Stimulated activated naive B cell treated with anti-CD40 and anti-IgM and Interleukin-4, amounts not matched to agents 10 μg/mL and 1 μg/mL and 100 μg/mL, for 72 hours (primary cell): ENCODE results near the gene CORIN.
"Not testable (repeated sequence)": the region's sequence is repeated elsewhere in the genome, so short reads cannot be mapped to it uniquely, and the experiment has no call there.

Experiments used
- ATAC-seq, 2 donors: fragments of 150-1000 bp; cut with Tn5 transposase; replicated peaks; 2 replicates each; pipeline ENCODE4 v1.10.0; 2021; ENCODE audit warnings: moderate library complexity in 1 of 2
- DNase-seq: peaks from one replicate; pipeline ENCODE4 v3.0.0; 2021
- H3K27ac Mint-ChIP-seq: one replicate; pipeline ENCODE4 v1.8.0; 2022; ENCODE audit warnings: mild to moderate bottlenecking, mixed read lengths
- H3K27me3 Mint-ChIP-seq, 2 donors: one replicate each; pipeline ENCODE4 v1.8.0; 2022; ENCODE audit warnings: mixed read lengths in 2 of 2
- H3K36me3 Mint-ChIP-seq, 2 donors: one replicate each; pipeline ENCODE4 v1.8.0; 2022; ENCODE audit warnings: mixed read lengths in 2 of 2, mild to moderate bottlenecking in 1 of 2
- H3K4me1 Mint-ChIP-seq, 2 donors: one replicate each; pipeline ENCODE4 v1.8.0; 2022; ENCODE audit warnings: mixed read lengths in 2 of 2, mild to moderate bottlenecking in 1 of 2
- H3K4me3 Mint-ChIP-seq, 2 donors: one replicate each; pipeline ENCODE4 v1.8.0; 2022; ENCODE audit warnings: mild to moderate bottlenecking in 2 of 2, mixed read lengths in 2 of 2, moderate library complexity in 1 of 2
- H3K9me3 Mint-ChIP-seq, 2 donors: one replicate each; pipeline ENCODE4 v1.8.0; 2022; ENCODE audit warnings: mixed read lengths in 2 of 2, mild to moderate bottlenecking in 1 of 2

CORIN gene

DNA sequence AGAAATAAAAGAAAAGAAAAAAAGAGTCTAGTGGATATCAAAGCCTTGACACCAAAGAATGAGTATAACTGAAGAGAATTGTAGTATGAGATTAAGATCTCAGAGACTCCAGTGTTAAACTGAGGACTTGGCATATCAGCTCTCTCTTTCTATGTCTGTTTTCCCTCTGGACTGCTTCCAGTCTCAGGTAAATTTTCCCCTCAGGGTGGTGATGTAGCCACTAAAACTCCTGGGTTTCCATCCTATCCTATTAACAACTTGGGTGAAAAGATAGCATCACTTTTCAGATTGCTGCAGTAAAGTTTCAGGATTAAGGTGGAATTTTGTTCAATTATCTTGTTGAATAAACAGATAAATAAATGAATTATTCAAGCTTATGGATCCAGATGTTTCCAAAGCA lies 267.1 kb downstream of the CORIN start:
- H3K36me3 Mint-ChIP-seq = peaks cover 29 to 59% of the 10 kb centered on the region in 2 donors

DNA sequence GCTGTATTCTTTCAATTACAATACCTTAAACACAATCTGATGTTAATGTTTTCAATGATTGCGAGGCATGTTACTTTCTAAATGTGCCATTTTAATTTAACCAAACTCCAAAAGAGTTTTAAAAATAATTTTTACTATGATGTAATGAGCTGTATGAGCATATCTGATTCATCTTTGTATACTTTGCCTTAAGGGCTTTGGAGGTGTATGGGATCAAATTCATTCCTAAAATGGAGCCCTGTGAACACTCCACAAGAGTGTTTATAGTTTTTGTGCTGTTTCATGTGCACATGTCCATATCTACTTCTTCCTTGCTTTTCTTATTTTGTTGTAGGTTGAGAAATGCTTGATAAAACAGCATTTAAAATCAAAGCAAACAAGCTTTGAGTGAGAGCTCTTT lies 270.4 kb downstream of the CORIN start:
- ATAC-seq (no peak), DNase-seq (no peak)

More for the DNA sequence above, 267.1 kb downstream of the CORIN start:
- no peak for DNase-seq
- Mint-ChIP-seq H3K4me3 (no peak overlapping the region), H3K27me3 (no peaks in the 10 kb centered on the region), H3K9me3 (no peaks in the 10 kb centered on the region), H3K4me1 (peaks cover 7 to 10% of the 10 kb centered on the region in 2 donors), H3K27ac (no peak overlapping the region)
- no peak for ATAC-seq

DNA sequence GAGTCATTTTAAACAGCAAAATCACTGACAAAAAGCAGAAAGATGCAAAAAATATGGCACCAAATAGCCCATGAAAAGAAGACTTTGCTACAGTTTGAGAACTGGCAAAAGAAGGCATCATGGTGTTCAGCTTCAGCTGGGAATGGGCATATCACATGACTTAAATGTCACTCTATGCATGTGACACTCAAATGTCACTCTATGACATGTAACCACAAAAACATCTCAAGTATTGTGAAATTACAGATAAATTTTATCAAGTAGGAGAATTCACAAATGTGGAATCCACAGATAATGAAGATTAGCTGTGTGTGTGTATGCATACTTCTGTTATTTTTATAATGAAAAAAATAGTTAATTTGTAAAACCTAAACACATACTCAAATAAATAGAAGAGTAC lies 270.9 kb downstream of the CORIN start:
- DNase-seq = no peak
- peaks cover 0 to 6% of the 10 kb centered on the region in 2 donors for H3K9me3 Mint-ChIP-seq
- H3K4me3 Mint-ChIP-seq = no peak overlapping the region
- H3K36me3 Mint-ChIP-seq = peaks cover 29 to 48% of the 10 kb centered on the region in 2 donors
- no peak overlapping the region for H3K27ac Mint-ChIP-seq
- ATAC-seq = no peak
- peaks cover 6 to 19% of the 10 kb centered on the region in 2 donors for H3K4me1 Mint-ChIP-seq
- H3K27me3 Mint-ChIP-seq = no peaks in the 10 kb centered on the region

More for the DNA sequence above, 270.4 kb downstream of the CORIN start:
- no peak overlapping the region for H3K27ac Mint-ChIP-seq
- H3K27me3 Mint-ChIP-seq = no peaks in the 10 kb centered on the region
- H3K36me3 Mint-ChIP-seq = peaks cover 34 to 53% of the 10 kb centered on the region in 2 donors
- peaks cover 7 to 23% of the 10 kb centered on the region in 2 donors for H3K4me1 Mint-ChIP-seq
- no peak overlapping the region for H3K4me3 Mint-ChIP-seq
- peaks cover 0 to 6% of the 10 kb centered on the region in 2 donors for H3K9me3 Mint-ChIP-seq

DNA sequence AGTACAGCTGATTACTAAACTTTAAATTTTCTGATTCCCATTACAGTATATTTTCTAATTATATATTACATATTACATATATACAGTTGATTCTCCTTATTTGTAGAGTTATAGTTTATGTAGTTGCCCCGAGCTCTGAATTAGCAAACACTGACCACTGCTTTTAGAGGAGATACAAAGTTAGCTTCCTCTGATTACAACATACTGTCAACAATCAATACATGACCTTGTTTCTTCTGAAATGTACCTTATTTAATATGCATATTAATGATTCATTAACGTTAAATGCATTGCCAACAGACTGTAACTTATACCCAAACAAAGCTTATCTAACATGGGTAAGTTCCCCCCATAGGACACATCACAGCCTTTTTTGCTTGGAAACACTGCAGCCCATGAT lies 271.3 kb downstream of the CORIN start:
- no peak overlapping the region for H3K27ac Mint-ChIP-seq
- H3K4me3 Mint-ChIP-seq = no peak overlapping the region
- H3K4me1 Mint-ChIP-seq = peaks cover 4 to 19% of the 10 kb centered on the region in 2 donors
- no peak for ATAC-seq
- H3K9me3 Mint-ChIP-seq = peaks cover 0 to 6% of the 10 kb centered on the region in 2 donors
- peaks cover 31 to 44% of the 10 kb centered on the region in 2 donors for H3K36me3 Mint-ChIP-seq
- no peaks in the 10 kb centered on the region for H3K27me3 Mint-ChIP-seq
- DNase-seq = no peak

DNA sequence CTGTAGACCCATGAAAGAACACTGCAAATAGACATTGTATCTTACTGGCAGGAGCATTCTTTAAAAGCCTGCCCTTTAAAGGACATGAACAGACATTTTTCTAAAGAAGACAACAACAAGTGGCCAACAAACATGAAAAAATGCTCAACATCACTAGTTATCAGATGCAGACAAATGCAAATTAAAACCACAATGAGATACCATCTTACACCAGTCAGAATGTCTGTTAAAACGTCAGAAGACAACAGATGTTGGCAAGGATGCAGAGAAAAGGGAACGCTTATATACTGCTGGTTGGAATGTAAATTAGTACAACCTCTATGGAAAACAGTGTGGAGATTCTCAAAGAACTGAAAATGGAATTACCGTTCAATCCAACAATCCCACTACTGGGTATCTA lies 275.6 kb downstream of the CORIN start:
- H3K4me1 Mint-ChIP-seq = peaks cover 0 to 19% of the 10 kb centered on the region in 2 donors
- peaks cover 0 to 6% of the 10 kb centered on the region in 2 donors for H3K9me3 Mint-ChIP-seq
- ATAC-seq (no peak), DNase-seq (no peak)
- H3K27me3 Mint-ChIP-seq = no peaks in the 10 kb centered on the region
- H3K27ac Mint-ChIP-seq = peak overlapping the region; percentile 14
- H3K36me3 Mint-ChIP-seq = peaks cover 27 to 43% of the 10 kb centered on the region in 2 donors
- no peak overlapping the region for H3K4me3 Mint-ChIP-seq

DNA sequence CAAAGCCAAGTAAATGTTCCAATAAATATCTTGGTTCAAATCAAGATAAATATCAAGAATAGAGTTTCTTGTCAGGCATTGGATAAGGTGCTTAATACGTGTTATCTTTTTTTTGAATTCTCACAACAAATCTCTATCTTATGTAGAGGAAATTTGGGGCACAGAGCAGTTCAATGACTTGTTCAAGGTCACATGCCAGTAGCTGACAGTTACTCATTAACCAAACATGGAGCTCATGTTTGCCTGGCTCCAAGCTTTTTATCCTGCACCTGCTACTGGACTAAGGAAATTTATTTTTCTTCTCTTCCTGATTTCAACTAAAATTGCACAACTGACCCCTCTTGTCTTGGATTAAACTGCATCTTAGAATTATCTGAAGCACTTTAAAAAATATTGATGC lies 276.5 kb downstream of the CORIN start:
- Mint-ChIP-seq H3K27me3 (no peaks in the 10 kb centered on the region), H3K27ac (no peak overlapping the region), H3K36me3 (peaks cover 27 to 39% of the 10 kb centered on the region in 2 donors), H3K4me1 (peaks cover 0 to 14% of the 10 kb centered on the region in 2 donors), H3K4me3 (no peak overlapping the region), H3K9me3 (peaks cover 0 to 6% of the 10 kb centered on the region in 2 donors)
- DNase-seq (no peak), ATAC-seq (no peak)

DNA sequence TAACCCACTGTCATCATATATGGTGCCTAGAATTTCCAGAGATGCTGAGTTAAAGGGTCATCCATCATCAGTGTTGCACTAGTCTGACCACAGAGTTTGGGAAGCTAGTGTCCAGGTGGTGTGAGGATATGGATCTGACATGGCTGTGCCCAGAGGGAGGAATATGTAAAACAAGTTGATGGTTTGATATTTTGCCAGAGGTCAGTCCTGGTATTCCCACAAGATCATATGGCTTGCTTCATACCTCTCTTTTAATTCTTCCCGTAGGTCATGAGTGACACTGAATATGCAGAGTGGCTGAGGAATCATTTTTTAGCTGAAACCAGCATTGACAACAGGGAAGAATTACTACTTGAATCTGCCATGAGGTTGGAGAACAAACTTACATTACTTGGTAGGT lies 277.2 kb downstream of the CORIN start:
- DNase-seq (no peak), ATAC-seq (no peak)
- no peaks in the 10 kb centered on the region for H3K27me3 Mint-ChIP-seq
- peaks cover 0 to 6% of the 10 kb centered on the region in 2 donors for H3K9me3 Mint-ChIP-seq
- peaks cover 0 to 14% of the 10 kb centered on the region in 2 donors for H3K4me1 Mint-ChIP-seq
- H3K4me3 Mint-ChIP-seq = no peak overlapping the region
- peaks cover 27 to 39% of the 10 kb centered on the region in 2 donors for H3K36me3 Mint-ChIP-seq
- no peak overlapping the region for H3K27ac Mint-ChIP-seq

DNA sequence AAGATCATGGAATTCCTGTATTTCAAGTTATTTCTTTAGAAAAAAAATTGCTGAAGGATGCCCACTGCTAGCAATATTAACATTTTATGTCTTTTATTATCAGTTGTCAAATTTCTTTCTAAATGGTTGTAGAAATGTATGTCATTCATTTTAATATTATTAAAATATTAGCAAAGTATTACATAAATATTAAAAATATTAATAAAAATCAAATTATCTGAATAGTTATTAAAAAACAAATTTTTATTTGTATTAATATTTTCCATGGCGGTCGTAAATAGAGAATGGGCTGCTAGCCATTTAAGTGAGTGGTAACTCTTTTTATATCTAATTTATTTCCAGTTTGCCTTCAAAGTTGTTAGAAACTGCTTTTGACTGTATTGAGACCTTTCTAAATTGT lies 280.6 kb downstream of the CORIN start:
- no peak for DNase-seq
- no peak for ATAC-seq
- H3K4me1 Mint-ChIP-seq = no peaks in the 10 kb centered on the region
- no peaks in the 10 kb centered on the region for H3K27me3 Mint-ChIP-seq
- no peaks in the 10 kb centered on the region for H3K9me3 Mint-ChIP-seq
- H3K27ac Mint-ChIP-seq = no peak overlapping the region
- H3K36me3 Mint-ChIP-seq = peaks cover 15 to 27% of the 10 kb centered on the region in 2 donors
- no peak overlapping the region for H3K4me3 Mint-ChIP-seq

DNA sequence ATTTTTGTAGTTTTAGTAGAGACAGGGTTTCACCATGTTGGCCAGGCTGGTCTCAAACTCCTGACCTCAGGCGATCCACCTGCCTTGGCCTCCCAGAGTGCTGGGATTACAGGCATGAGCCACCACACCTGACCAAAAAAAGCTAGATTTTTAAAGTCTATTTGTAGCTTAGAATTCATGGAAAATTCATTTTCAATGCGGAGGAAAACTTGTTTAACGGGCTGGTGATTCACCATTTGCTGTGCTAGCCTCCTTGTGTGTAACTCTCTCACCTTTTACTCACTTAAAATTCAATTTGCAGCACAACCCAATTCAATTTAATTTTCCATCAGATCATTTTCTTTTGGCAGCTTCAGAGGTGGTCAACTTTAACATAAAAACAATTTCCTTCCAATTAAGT lies 281.9 kb downstream of the CORIN start:
- peaks cover 11 to 30% of the 10 kb centered on the region in 2 donors for H3K36me3 Mint-ChIP-seq
- H3K4me1 Mint-ChIP-seq, H3K9me3 Mint-ChIP-seq, H3K27me3 Mint-ChIP-seq, ATAC-seq, DNase-seq, H3K4me3 Mint-ChIP-seq, H3K27ac Mint-ChIP-seq: not testable (repeated sequence)

DNA sequence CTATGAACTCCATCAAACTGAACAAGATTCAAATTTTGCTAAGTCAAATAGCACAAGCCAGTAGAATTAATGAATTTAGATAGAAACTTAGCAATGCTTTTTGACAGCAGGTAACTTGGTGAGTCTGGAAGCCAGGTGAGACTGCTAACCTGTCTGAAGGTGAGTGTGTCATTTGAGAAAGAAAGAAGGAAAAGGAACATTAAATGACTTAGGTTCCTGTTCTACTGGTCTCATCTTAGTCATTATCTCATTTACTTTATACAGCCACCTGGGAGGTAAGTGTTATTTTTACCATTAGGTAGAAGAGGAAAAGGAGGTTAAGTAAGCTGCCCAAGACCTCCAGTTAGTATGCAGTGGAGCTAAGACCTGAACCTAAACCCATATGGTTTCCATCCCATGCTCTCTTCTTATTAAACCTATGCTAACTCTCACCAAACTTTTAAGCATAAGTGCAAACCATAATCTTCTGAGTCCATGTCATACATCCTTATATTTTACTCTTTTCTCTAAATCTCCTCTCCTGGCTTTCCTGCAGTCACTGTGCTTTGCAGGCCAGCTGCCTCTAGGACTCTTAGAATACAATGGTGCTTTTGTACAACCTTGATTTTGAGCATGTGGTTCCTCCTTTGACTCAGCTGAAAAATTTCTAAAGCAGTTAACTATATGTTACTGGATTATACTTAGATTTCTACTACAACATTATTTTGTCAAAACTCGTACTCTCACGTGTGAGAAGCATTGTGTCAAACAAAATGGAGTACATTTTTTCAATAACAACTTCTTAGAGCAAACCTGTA lies 284.3 kb downstream of the CORIN start:
- H3K36me3 Mint-ChIP-seq = peaks cover 16 to 33% of the 10 kb centered on the region in 2 donors
- H3K4me1 Mint-ChIP-seq = no peaks in the 10 kb centered on the region
- ATAC-seq = no peak

DNA sequence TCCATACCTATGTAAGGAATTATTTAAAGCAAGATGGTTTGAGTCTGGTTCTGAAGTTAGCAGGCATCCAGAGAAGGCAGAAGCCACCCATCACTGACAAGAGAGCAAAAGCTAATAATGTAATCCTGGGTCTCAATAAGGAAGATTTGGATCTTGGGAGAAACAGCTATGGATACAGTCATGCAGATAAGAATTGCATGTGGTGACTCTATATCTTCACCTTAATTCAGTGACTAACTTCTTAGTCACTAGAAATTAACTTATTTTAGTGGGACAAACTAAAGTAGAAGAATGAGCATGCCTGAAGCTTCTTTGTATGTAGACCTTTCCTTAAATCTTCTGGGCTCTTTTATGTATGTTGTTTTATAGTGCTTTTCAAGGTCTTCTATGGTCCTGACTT lies 286.2 kb downstream of the CORIN start:
- ATAC-seq (no peak), DNase-seq (no peak)
- peaks cover 0 to 5% of the 10 kb centered on the region in 2 donors for H3K9me3 Mint-ChIP-seq
- H3K36me3 Mint-ChIP-seq = peaks cover 18 to 41% of the 10 kb centered on the region in 2 donors
- H3K4me3 Mint-ChIP-seq = no peak overlapping the region
- H3K4me1 Mint-ChIP-seq = no peaks in the 10 kb centered on the region
- H3K27me3 Mint-ChIP-seq = no peaks in the 10 kb centered on the region
- no peak overlapping the region for H3K27ac Mint-ChIP-seq

More for the DNA sequence above, 284.3 kb downstream of the CORIN start:
- Mint-ChIP-seq H3K9me3 (peaks cover 0 to 5% of the 10 kb centered on the region in 2 donors), H3K27me3 (no peaks in the 10 kb centered on the region), H3K4me3 (no peak overlapping the region), H3K27ac (no peak overlapping the region)
- no peak for DNase-seq

DNA sequence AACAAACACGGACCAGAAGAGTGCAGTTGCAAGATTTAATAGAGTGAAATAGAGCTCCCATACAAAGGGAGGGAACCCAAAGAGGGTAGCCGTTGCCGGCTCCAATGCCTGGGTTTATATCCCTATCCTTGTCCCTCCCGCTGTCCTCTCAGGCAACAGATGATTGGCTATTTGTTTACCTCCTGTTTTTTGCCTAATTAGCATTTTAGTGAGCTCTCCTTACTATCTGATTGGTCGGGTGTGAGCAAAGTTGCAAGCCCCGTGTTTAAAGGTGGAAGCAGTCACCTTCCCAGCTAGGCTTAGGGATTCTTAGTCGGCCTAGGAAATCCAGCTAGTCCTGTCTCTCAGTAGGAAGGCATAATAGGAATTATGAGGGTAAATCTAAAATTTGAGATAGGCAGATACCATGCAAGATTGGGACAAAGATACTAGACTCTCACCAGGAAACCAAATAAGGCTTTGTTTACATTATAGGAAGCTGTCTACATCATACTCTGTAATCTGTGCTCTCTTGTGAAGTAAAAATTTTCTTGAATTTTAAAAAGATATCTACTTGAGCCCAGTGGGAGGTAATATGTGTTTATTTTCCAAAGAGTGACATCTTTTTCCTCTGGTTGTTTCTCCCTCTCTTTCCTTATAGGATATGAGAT lies 286.8 kb downstream of the CORIN start:
- Mint-ChIP-seq H3K4me3 (no peak overlapping the region), H3K27ac (no peak overlapping the region), H3K4me1 (no peaks in the 10 kb centered on the region), H3K36me3 (peaks cover 21 to 46% of the 10 kb centered on the region in 2 donors), H3K9me3 (peaks cover 0 to 5% of the 10 kb centered on the region in 2 donors), H3K27me3 (no peaks in the 10 kb centered on the region)
- no peak for ATAC-seq
- DNase-seq = no peak

DNA sequence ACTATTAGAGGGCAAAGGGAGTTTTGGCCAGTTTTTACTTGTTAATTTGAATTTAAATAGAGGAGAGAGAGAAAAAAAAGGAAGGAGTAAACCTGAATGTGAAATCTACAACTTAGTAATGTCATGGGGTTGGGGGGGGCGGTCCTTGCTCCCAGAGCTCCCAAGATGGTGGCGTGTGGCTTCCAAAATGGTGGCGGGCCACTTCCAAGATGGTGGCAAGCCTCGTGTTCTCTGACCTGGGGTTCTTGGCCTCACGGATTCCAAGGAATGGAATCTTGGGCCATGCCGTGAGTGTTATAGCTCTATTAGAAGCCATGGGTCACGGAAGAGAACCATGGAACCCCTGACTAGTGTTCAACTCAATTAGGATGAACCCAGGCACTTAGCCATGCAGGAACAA lies 287.5 kb downstream of the CORIN start:
- not testable (repeated sequence) for H3K27ac Mint-ChIP-seq, ATAC-seq, H3K9me3 Mint-ChIP-seq, H3K4me3 Mint-ChIP-seq, H3K27me3 Mint-ChIP-seq, H3K4me1 Mint-ChIP-seq, DNase-seq
- H3K36me3 Mint-ChIP-seq = peaks cover 25 to 52% of the 10 kb centered on the region in 2 donors
